Esophagus (tissue), 2 donors: ENCODE results near the gene CATSPER3. TPM values are rescaled to one million over a fixed set of nuclear protein-coding genes. Genes with fewer than 3 reads are reported as not detected.
"Not testable (repeated sequence)": the region's sequence is repeated elsewhere in the genome, so short reads cannot be mapped to it uniquely, and the experiment has no call there.

ENCODE experiments used
- H3K27ac ChIP-seq, 2 donors: one replicate each; pipeline ENCODE4 v1.5.1; 2013; ENCODE audit warnings: low read depth in 2 of 2, mild to moderate bottlenecking in 2 of 2, inconsistent platforms in 1 of 2, low read length in 1 of 2, moderate library complexity in 1 of 2
- H3K27me3 ChIP-seq, 2 donors: one replicate each; pipeline ENCODE4 v1.6.1; 2013; ENCODE audit warnings: low read length in 2 of 2, control low read depth in 1 of 2, mild to moderate bottlenecking in 1 of 2; ENCODE audit not compliant: insufficient read depth in 2 of 2, control insufficient read depth in 1 of 2
- H3K36me3 ChIP-seq, 2 donors: one replicate each; pipeline ENCODE4 v1.6.1; 2013; ENCODE audit warnings: low read length in 1 of 2; ENCODE audit not compliant: control insufficient read depth in 2 of 2, insufficient read depth in 2 of 2
- H3K4me1 ChIP-seq, 2 donors: one replicate each; pipeline ENCODE4 v1.6.1; 2013; ENCODE audit warnings: low read length in 1 of 2; ENCODE audit not compliant: control insufficient read depth in 2 of 2, insufficient read depth in 2 of 2
- H3K4me3 ChIP-seq, 2 donors: one replicate each; pipeline ENCODE4 v1.5.1; 2013; ENCODE audit warnings: low read length in 2 of 2, mild to moderate bottlenecking in 2 of 2, low read depth in 1 of 2, moderate library complexity in 1 of 2
- H3K9me3 ChIP-seq, 2 donors: one replicate each; pipeline ENCODE4 v1.6.1; 2013; ENCODE audit warnings: mild to moderate bottlenecking in 2 of 2, low read depth in 1 of 2, low read length in 1 of 2, moderate library complexity in 1 of 2; ENCODE audit not compliant: control insufficient read depth in 2 of 2, insufficient read depth in 1 of 2
- WGBS, 2 donors: extraction: QIAGEN DNeasy Blood & Tissue Kit; methylation state at CpG; one replicate each; pipeline ENCODE4 v1.1.7; 2013; 5-methylcytosine and 5-hydroxymethylcytosine counted together
- polyA plus RNA-seq, 2 donors: library from polyadenylated mRNA; stranded (reverse); fragments of 200-250 nt; gene quantifications; one replicate each; pipeline ENCODE4 v1.2.3, GENCODE V29; 2013
- donor health status: healthy with polysubstance abuse.
- donor health status: Bipolar disorder and iron deficiency.

Gene CATSPER3
- polyA plus RNA-seq, 2 donors: 0.34 to 0.55 TPM

DNA sequence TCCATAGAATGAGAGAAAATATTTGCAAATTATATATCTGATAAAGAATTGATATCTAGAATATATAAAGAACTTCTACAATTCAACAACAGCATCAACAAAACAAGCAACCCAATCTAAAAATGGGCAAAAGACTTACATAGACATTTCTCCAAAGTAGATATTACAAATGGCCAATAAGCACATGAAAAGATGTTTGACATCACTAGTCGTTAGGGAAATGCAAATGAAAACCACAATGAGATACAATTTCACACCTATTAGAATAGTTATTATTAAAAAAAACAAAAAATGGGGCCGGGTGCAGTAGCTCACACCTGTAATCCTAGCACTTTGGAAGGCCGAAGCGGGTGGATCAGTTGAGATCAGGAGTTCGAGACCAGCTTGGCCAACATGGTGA lies 24.4 kb downstream of the CATSPER3 start:
- H3K27me3 ChIP-seq: no peaks in the 10 kb centered on the region
- H3K9me3 ChIP-seq: no peaks in the 10 kb centered on the region
- WGBS, 2 donors: 93 to 95% methylated on average over 5 of the region's 5 CpGs
- H3K4me1 ChIP-seq: no peaks in the 10 kb centered on the region
- no peak overlapping the region for H3K27ac ChIP-seq
- no peak overlapping the region for H3K4me3 ChIP-seq
- H3K36me3 ChIP-seq: no peaks in the 10 kb centered on the region

DNA sequence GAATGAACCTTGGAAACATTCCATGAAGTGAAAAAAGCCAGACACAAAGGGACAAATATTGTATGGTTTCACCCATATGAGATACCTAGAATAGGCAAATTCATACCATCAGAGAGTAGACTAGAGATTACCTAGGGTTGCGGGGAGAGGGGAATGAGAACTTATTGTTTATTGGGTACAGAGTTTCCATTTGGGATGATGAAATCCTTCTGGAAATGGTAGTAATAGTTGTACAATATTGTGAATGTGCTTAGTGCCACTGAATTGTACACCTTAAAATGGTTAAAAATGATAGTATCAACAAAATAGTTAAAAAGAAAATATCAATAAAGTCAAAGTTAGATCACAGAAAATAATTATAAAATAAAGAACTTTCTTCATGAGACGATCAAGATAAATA lies 25.5 kb downstream of the CATSPER3 start:
- Histone ChIP-seq H3K9me3 (no peaks in the 10 kb centered on the region), H3K4me3 (no peak overlapping the region), H3K4me1 (no peaks in the 10 kb centered on the region), H3K27ac (no peak overlapping the region), H3K27me3 (no peaks in the 10 kb centered on the region), H3K36me3 (no peaks in the 10 kb centered on the region)
- WGBS, 2 donors: 94 to 95% methylated on average over 2 of the region's 2 CpGs

DNA sequence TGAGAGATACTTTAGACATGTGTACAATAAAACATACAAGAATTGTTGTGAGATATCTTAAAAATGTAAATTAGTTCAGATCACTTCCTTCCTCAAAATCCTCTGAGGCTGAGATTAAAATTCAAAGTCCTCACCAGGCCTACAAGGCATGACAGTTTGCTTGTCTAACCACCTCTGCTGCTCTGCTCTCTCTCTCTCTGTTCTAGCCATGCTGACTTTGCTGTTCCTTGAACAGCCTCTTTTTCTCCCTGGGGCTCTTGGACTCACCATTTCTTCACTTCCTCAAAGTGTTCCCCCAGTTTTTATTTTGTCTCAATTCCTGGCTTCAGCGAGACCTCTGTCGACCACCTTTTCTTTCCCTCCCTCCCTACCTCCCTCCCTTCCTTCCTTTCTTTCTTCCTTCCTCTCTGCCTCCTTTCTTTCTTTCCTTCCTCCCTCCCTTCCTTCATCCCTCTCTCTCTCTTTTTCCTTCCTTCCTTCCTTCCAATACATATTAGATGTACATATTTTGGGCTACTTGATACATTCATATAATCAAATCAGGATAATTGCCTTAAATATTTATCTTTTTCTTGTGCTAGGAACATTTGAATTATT lies 27.0 kb downstream of the CATSPER3 start:
- Histone ChIP-seq H3K36me3 (no peaks in the 10 kb centered on the region), H3K9me3 (no peaks in the 10 kb centered on the region), H3K4me1 (no peaks in the 10 kb centered on the region), H3K4me3 (no peak overlapping the region), H3K27me3 (no peaks in the 10 kb centered on the region), H3K27ac (no peak overlapping the region)
- WGBS, 2 donors: 67 to 76% methylated on average over 2 of the region's 2 CpGs

DNA sequence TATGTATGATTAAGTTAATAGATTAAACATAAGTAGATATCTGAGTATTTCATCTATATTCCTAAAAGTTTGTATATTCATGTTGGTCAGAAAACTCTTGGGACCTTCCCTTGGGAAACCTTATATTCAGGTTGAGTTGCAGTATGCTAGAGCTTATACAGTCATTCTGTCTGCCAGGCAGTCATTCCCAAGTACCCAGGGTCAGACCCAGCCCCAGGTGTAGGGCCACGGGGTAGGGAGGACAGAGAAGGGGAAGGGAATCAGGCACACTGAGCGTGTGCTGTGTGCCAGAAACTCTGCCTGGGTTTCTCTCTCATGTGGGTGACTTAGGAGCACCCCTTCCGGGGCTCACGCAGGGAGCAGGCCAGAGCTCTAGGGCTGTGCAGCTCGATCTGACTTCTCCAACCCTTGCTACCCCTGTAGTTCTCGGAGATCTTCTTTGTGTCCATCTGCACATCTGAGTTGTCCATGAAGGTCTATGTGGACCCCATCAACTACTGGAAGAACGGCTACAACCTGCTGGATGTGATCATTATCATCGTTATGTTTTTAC lies 28.2 kb downstream of the CATSPER3 start:
- no peak overlapping the region for H3K27ac ChIP-seq
- no peak overlapping the region for H3K4me3 ChIP-seq
- H3K27me3 ChIP-seq: no peaks in the 10 kb centered on the region
- H3K9me3 ChIP-seq: no peaks in the 10 kb centered on the region
- H3K36me3 ChIP-seq: no peaks in the 10 kb centered on the region
- 88% methylated on average over 8 of the region's 8 CpGs for WGBS, 2 donors
- H3K4me1 ChIP-seq: no peaks in the 10 kb centered on the region

DNA sequence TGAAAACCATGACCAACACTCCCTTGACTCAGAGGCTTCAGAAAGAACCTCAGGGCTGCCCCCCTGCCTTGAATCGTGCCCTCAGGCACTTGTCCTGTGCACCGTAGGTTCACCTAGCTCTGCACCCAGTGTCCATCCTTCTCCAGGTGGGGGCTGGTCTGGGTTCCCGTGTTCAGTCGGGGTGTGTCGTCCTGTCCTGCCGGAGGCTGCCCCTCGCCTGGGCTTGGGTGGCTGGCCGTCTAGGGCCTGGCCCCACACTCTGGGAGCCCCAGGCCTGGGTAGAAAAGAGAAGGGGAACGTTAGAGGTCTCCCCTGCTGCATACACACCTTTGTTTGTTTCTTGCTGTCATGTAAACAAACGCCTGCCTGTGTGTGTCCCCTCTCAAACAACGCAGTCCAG lies 29.3 kb downstream of the CATSPER3 start:
- no peak overlapping the region for H3K27ac ChIP-seq
- no peak overlapping the region for H3K4me3 ChIP-seq
- H3K9me3 ChIP-seq: no peaks in the 10 kb centered on the region
- no peaks in the 10 kb centered on the region for H3K27me3 ChIP-seq
- H3K4me1 ChIP-seq: no peaks in the 10 kb centered on the region
- H3K36me3 ChIP-seq: no peaks in the 10 kb centered on the region
- WGBS, 2 donors: 74 to 81% methylated on average over 11 of the region's 11 CpGs

DNA sequence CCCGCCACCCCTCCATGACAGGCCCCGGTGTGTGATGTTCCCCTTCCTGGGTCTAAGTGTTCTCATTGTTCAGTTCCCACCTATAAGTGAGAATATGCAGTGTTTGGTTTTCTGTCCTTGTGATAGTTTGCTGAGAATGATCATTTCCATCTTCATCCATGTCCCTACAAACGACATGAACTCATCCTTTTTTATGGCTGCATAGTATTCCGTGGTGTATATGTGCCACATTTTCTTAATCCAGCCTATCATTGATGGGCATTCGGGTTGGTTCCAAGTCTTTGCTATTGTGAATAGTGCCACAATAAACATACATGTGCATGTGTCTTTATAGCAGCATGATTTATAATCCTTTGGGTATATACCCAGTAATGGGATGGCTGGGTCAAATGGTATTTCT lies 30.4 kb downstream of the CATSPER3 start:
- WGBS, 2 donors: 93% methylated on average over 5 of the region's 5 CpGs
- not testable (repeated sequence) for H3K4me3 ChIP-seq, H3K4me1 ChIP-seq, H3K27me3 ChIP-seq, H3K9me3 ChIP-seq, H3K36me3 ChIP-seq, H3K27ac ChIP-seq

DNA sequence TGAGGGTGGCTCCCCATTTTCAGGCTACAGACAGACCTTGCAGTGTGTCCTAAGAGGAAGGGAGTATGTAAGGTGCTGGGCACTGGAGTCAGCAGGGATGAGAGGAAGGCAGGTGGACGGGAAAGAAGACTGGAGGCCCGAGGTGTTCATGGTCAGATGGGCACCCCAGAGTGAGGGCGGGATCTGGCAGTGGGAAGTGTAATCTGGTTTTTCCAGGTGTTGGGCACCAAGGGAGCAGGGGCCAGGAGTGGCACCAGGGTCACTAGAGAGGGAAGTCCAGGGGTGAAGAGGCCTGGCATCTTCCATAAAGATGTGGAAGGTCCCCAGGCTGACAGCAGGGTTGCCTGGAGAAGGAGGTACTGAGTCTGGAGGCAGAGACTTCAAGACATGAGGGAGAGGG lies 36.7 kb downstream of the CATSPER3 start:
- Histone ChIP-seq H3K27me3 (no peaks in the 10 kb centered on the region), H3K4me3 (no peak overlapping the region), H3K36me3 (no peaks in the 10 kb centered on the region), H3K4me1 (no peaks in the 10 kb centered on the region), H3K9me3 (no peaks in the 10 kb centered on the region), H3K27ac (no peak overlapping the region)
- 92 to 98% methylated on average over 3 of the region's 3 CpGs for WGBS, 2 donors

DNA sequence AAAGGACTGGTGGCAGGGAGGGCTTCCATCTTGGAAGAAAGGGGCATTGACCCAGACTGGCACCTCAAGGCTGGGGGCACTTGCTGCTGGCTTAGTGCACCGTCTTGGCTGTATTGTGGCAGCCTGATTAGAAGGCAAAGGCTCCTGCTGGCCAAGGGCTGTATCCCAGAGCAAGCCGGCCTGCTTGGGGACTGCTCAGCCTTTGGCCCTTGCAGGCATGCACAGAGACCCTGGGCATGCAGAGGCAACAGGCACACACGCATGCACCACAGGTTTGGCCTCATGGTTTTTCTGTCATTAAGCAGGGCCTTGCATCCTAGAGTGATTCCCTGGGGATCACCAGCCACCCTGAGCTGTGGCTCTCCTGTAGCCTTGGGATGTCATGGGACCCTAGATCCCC lies 37.4 kb downstream of the CATSPER3 start:
- H3K27ac ChIP-seq: no peak overlapping the region
- H3K4me1 ChIP-seq: no peaks in the 10 kb centered on the region
- H3K36me3 ChIP-seq: no peaks in the 10 kb centered on the region
- H3K27me3 ChIP-seq: no peaks in the 10 kb centered on the region
- no peak overlapping the region for H3K4me3 ChIP-seq
- WGBS, 2 donors: 79 to 95% methylated on average over 3 of the region's 3 CpGs
- H3K9me3 ChIP-seq: no peaks in the 10 kb centered on the region

DNA sequence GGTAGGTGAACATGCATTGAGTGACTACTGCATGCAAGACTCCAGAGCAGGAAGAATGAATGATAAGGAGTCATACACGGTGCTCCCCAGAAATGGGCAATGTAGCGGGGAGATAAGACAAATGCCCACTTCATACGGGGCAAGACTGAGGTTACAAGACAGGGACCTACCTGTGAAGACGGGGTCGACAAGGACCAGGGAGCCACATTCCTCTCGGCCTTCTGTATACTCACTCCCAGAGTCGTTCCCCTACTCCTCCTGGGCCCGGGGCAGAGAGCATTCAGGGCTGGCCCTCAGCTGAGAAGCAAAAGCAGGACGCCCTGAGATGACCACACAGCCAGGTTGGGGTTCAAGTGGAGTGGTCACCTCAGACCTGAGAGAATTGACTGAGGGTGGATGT lies 39.6 kb downstream of the CATSPER3 start:
- H3K9me3 ChIP-seq: no peaks in the 10 kb centered on the region
- 93% methylated on average over 9 of the region's 9 CpGs for whole genome bisulfite sequencing, 2 donors
- no peak overlapping the region for H3K4me3 ChIP-seq
- peaks cover 0 to 3% of the 10 kb centered on the region in 2 donors for H3K36me3 ChIP-seq
- no peaks in the 10 kb centered on the region for H3K27me3 ChIP-seq
- H3K4me1 ChIP-seq: no peaks in the 10 kb centered on the region
- H3K27ac ChIP-seq: no peak overlapping the region

DNA sequence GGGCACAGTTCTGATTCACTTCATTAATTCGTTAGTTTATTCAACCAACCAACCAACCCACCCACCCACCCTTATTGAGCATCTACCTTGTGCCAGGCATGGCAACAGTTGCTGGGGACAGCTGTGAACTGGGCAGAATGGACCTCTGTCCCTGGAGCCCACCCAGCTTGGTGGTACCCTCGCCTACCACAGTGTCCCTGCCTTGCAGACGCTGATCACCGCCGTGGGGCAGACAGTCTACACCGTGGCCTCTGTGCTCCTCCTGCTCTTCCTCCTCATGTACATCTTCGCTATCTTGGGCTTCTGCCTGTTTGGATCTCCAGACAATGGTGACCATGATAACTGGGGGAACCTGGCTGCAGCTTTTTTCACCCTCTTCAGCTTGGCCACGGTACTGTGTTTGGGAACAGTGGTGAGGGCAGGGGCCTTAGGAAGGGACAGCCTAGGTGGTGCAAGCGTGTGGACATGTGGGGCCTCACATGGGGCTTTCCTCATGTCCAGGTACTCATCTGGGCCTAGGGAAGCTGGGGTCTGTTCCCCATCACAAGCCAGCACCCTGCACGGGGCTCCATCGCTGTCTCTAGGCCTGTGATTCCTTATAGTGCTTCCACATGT lies 40.1 kb downstream of the CATSPER3 start:
- Histone ChIP-seq H3K27me3 (no peaks in the 10 kb centered on the region), H3K36me3 (peaks cover 0 to 3% of the 10 kb centered on the region in 2 donors), H3K9me3 (no peaks in the 10 kb centered on the region), H3K4me3 (no peak overlapping the region), H3K27ac (no peak overlapping the region), H3K4me1 (peaks cover 0 to 3% of the 10 kb centered on the region in 2 donors)
- WGBS, 2 donors: 81 to 87% methylated on average over 11 of the region's 11 CpGs
